OCI-LY1 (cell line): ENCODE measurements around the gene EEF1AKMT1.

Experiments
- EZH2 ChIP-seq: fragments of 200-600 bp; sonication (generic), shearing (Covaris generic); IDR thresholded peaks from 2 replicates; pipeline ENCODE4 v1.8.0; 2017; ENCODE audit warnings: borderline replicate concordance, mixed run types, mild to moderate bottlenecking, antibody characterized with exemption, low read length, moderate library complexity, mixed read lengths
- TF ChIP-seq, protein P1 (sequence below): fragments of 200-600 bp; sonication (generic), shearing (Covaris generic); IDR thresholded peaks from 2 replicates; pipeline ENCODE4 v1.5.1; 2017; ENCODE audit warnings: mild to moderate bottlenecking, antibody characterized with exemption, low read length, moderate library complexity, mixed read lengths

- TF ChIP-seq, protein P1, sequence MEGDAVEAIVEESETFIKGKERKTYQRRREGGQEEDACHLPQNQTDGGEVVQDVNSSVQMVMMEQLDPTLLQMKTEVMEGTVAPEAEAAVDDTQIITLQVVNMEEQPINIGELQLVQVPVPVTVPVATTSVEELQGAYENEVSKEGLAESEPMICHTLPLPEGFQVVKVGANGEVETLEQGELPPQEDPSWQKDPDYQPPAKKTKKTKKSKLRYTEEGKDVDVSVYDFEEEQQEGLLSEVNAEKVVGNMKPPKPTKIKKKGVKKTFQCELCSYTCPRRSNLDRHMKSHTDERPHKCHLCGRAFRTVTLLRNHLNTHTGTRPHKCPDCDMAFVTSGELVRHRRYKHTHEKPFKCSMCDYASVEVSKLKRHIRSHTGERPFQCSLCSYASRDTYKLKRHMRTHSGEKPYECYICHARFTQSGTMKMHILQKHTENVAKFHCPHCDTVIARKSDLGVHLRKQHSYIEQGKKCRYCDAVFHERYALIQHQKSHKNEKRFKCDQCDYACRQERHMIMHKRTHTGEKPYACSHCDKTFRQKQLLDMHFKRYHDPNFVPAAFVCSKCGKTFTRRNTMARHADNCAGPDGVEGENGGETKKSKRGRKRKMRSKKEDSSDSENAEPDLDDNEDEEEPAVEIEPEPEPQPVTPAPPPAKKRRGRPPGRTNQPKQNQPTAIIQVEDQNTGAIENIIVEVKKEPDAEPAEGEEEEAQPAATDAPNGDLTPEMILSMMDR, result no peak
- no peak for TF ChIP-seq EZH2
Observed at GRCh38 chr13:20776751-20777150, 3.0 kb upstream of the EEF1AKMT1 start.
